CD4-positive, alpha-beta T cell treated with Interleukin-17A for 1 hour (primary cell): ENCODE data around the gene NCAPD2.

ENCODE experiments used
- DNase-seq: peaks from one replicate; pipeline ENCODE4 v3.0.0-alpha.2; 2020

The NCAPD2 gene

GRCh38 chr12:6534945-6535696 lies 41.2 kb downstream of the NCAPD2 start:
- peak; percentile 77 for DNase-seq

- no peak for DNase-seq
These were observed 41.7 kb downstream of the NCAPD2 start for GRCh38 chr12:6535697-6535946.

DNA sequence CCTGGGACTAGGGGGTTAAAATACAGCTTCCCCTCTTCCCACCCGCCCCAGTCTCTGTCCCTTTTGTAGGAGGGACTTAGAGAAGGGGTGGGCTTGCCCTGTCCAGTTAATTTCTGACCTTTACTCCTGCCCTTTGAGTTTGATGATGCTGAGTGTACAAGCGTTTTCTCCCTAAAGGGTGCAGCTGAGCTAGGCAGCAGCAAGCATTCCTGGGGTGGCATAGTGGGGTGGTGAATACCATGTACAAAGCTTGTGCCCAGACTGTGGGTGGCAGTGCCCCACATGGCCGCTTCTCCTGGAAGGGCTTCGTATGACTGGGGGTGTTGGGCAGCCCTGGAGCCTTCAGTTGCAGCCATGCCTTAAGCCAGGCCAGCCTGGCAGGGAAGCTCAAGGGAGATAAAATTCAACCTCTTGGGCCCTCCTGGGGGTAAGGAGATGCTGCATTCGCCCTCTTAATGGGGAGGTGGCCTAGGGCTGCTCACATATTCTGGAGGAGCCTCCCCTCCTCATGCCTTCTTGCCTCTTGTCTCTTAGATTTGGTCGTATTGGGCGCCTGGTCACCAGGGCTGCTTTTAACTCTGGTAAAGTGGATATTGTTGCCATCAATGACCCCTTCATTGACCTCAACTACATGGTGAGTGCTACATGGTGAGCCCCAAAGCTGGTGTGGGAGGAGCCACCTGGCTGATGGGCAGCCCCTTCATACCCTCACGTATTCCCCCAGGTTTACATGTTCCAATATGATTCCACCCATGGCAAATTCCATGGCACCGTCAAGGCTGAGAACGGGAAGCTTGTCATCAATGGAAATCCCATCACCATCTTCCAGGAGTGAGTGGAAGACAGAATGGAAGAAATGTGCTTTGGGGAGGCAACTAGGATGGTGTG lies 42.3 kb downstream of the NCAPD2 start:
- no peak for DNase-seq

GRCh38 chr12:6536894-6537579 lies 43.1 kb downstream of the NCAPD2 start:
- no peak for DNase-seq

- DNase-seq = peak; percentile 88
These were observed 43.9 kb downstream of the NCAPD2 start for GRCh38 chr12:6537580-6538419.

DNA sequence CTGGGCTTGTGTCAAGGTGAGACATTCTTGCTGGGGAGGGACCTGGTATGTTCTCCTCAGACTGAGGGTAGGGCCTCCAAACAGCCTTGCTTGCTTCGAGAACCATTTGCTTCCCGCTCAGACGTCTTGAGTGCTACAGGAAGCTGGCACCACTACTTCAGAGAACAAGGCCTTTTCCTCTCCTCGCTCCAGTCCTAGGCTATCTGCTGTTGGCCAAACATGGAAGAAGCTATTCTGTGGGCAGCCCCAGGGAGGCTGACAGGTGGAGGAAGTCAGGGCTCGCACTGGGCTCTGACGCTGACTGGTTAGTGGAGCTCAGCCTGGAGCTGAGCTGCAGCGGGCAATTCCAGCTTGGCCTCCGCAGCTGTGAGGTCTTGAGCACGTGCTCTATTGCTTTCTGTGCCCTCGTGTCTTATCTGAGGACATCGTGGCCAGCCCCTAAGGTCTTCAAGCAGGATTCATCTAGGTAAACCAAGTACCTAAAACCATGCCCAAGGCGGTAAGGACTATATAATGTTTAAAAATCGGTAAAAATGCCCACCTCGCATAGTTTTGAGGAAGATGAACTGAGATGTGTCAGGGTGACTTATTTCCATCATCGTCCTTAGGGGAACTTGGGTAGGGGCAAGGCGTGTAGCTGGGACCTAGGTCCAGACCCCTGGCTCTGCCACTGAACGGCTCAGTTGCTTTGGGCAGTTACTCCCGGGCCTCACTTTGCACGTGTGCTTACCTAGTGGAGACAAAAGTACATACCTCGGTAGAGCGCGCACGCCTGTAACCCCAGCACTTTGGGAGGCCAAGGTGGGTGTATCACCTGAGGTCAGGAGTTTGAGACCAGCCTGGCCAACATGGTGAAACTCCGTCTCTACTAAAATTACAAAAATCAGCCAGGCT lies 44.8 kb downstream of the NCAPD2 start:
- no peak for DNase-seq

DNA sequence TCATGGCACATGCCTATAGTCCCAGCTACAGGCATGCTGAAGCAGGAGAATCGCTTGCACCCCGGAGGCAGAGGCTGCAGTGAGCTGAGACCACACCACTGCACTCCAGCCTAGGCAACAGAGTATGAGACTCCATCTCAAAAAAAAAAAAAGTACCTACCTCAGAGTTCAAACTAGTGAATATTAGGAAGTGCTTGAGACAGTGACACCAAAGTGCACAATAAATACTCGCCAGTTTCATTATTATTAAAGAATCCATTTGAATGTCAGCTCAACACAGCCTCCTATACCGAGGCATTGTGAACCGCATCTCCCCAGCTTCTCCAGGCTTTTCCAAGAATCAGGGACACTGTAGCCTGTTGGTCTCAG lies 45.4 kb downstream of the NCAPD2 start:
- no peak for DNase-seq

GRCh38 chr12:6539707-6540134 lies 45.8 kb downstream of the NCAPD2 start:
- no peak for DNase-seq

DNA sequence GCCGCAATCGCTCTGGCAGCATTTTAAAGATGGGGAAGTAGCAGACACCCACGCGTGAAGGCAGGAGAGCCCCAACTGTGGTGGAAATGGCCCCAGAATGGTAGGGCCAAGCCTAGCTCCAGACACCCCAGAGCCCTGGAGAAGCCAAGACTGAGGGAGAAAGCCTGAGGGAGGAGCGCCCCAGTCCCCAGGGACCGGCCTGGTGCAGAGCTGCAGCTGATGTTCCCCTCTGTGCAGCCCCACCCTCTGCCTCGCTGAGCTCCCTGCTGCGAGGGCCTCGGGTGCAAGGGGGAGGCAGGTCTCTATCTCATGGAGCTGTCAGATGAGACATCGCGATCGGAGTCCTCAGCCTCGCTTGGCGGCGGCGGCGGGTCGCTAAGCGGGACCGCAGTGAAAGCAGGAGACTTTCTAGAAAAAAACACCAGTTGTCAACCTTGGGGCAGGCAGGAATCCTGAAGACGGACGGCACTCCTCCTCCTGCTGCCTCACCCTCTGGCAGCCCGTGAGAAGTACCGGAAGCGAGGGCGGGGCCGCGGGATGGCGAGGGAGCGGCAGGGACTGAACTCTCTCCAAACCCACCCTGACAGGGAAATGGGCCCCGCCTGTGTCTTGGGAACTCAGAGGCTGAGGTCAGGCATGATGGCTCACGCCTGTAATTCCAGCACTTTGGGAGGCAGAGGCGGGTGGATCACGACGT lies 46.4 kb downstream of the NCAPD2 start:
- peak; percentile 38 for DNase-seq

DNA sequence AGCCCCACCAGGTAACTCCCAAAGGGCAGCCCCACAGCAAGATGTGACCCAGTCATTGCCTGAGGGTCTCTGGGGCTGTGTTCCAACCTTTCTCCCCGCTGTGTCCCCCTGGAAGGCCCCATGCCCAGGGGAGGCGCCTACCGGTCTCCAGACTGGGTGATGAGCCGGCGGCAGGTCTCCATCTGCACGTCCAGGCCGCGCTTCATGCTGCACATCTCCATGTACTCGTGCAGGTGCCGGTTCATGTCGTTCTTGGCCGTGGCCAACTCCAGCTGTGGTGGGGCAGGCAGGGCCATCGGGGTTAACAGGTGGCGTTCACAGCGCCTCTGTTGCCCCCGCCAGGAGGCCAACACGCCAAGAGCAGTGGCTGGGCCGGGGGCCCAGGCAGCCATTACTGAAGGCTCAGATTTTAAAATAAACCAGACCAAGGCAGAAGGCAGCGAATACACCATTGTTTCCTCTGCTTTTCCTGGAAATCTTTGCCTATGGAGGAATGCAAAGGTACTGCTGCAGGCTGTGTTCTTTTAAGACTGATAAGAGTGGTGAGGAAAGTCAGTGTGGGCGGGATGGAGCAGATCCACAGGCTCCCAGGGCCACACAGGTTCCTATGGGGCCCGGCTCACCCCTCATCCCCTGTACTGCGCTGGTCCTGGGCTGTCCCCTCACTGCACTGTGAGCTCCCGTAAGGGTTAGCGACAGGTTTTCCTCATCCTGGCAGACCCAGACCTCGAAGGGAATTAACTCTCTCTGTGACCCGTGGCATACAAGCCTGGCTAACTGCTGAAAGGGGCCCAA lies 47.7 kb downstream of the NCAPD2 start:
- DNase-seq = no peak

- DNase-seq = no peak
These were observed 48.5 kb downstream of the NCAPD2 start for GRCh38 chr12:6542209-6543009.

DNA sequence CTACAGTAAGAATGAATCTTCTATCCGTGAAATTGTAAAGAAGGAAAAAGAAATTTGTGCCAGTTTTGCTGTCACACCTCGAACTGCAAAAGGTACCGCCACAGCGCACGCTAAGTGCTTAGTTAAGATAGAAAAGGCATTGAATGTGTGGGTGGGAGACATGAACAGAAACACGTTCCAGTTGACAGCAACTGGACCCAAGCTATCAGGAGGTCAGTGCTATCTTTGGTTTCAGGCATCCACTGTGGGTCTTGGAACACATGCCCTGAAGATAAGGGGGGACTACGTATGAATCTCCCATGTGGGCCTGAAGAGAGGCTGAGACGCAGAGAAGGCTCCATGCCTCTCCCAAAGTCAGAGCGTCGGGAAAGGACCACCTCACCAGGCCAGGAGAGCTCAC lies 52.1 kb downstream of the NCAPD2 start:
- DNase-seq = no peak

DNA sequence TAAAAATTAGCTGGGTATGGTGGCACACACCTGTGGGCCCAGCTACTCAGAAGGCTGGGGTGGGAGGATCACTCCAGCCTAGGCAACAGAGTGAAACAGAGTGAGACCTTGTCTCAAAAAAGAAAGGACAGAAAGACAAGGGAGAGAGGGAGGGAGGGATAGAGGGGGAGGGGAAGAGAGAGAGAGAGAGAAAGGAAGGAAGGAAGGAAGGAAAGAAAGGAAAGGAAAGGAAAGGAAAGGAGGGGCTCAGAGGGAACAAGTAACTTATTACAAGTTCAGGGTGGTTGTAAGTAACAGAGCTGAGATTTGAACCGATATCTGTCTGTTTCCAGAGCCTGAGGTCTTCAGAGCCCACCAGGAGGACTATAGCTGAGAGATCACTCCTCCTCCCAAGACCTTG lies 53.7 kb downstream of the NCAPD2 start:
- DNase-seq = no peak

GRCh38 chr12:6547987-6548386 lies 54.1 kb downstream of the NCAPD2 start:
- DNase-seq = no peak

DNA sequence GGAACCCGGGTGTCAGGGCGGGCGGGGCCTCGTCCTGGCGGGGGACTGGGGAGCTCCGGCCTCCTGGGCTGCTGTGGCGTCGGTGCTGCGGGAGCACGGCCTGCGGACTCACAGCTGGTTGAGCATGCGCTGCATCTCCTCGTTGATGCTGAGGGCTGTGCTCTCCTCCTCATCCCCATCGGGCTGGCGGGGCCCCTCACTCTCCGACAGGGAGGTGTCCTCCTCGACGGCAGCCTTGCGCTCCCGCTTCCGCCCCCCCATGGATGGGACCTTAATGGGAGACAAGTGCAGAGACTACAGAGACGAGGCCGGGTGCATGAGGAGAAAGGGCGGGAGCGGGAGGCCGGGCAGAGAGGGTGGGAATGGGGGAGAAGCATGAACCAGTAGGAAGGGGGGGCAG lies 54.7 kb downstream of the NCAPD2 start:
- DNase-seq = no peak

DNA sequence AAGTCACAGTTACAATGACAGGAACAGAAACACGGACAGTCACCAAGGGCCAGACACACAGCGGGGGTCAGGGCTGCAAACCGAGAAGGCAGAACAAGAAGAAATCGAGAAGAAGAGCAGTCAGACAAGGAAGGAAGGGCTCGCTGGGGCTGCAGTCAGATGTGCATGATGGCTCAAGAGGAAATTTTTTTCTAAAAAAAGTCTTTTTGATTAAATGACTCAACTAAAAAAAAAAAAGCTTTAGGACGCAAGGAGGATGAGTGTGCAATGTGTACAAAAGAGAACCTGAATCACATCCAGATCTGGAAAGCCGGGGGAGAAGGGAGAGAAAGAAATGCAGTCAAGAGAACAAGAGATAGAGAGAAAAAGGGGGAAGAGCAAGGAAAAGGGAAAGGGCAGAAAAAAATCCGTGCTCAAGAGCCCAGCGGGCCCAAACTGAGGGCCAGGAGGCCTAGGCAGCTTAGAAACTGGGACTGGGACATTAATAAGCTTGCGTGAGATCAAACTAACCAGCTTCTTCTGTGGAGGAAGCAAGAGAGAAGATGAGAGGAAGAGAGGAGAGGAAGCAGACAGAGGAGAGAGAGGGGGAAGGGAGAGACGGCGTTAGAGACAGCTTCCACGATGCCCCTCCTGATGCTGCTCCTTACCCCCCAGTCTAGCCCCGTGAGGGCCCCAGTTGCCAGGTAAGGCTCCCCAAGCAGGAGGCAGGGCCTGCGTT lies 55.2 kb downstream of the NCAPD2 start:
- DNase-seq = no peak

- DNase-seq = no peak
These were observed 55.8 kb downstream of the NCAPD2 start for GRCh38 chr12:6549684-6550151.

DNA sequence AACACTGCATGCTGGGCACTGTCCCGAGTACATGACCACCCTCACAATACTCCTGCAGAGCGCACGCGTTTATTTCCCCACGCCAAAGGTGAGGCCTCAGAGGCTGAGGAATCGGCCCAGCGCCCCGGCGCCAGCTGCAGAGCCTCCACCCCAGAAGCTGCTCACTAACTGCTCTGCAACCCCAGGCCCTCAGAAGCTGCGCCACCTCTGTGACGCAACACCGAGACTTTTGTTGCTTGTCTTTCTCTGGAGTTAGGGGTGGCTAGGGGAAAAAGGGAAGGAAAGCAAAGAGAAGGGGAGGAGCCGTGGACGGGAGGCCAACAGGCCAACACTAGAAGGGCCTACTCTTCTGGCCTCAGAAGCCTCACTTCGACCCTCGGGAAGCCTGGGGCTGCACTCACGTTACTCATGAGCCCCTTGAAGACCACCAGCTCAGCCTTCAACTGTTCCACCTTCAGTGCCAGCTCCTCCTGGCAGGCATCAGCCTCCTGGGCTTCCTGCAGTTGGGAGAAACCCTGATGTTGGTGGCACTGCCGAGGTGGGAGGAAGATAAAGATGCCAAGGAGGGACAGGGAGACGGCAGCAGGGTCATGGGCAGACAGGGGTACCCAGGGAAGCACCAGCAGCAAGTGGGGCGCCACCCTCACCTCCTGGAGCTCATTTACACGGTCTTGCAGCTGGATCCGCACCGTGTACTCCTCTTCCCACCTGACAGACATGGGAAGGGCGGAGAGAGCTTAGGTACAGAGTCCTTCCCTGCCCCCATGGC lies 56.6 kb downstream of the NCAPD2 start:
- DNase-seq = no peak
